HepG2 (cell line): ENCODE results near the gene OR6S1. TPM values are rescaled to one million over a fixed set of nuclear protein-coding genes. Genes with fewer than 3 reads are reported as not detected.

Source experiments
- ATAC-seq: fragments of 200-7000 bp; cut with Tn5 transposase; 3 replicates; pipeline ENCODE4 v1.9.1; 2020; ENCODE audit warnings: mild to moderate bottlenecking, moderate library complexity
- BruUV-seq: library from RNA; stranded (reverse); fragments of 400-500 nt; replicated peaks from 2 replicates; lab custom pipeline; 2021; lab: Mats Ljungman, UMichigan
- CTCF ChIA-PET: fragments of 300-600 bp; formaldehyde crosslinking; extraction: SDS; loops from one replicate; lab custom pipeline; 2021; ENCODE audit warnings: low total read pairs, inconsistent platforms, low intra/inter-chr PET ratio; lab: Yijun Ruan, JAX
- POLR2A ChIA-PET: fragments of 350-600 bp; sonication (Branson Sonifier 250); formaldehyde crosslinking; loops from one replicate; lab custom pipeline; 2020; ENCODE audit warnings: antibody characterized with exemption, inconsistent platforms; lab: Yijun Ruan, JAX
- DNase-seq: peaks from one replicate; pipeline ENCODE4 v3.0.0-alpha.2; 2015; ENCODE audit warnings: low spot score
- FAIRE-seq: peaks from 3 replicates; lab custom pipeline; 2011; peaks lifted over from hg19 to GRCh38; lab: Jason Lieb, UNC
- H2AFZ ChIP-seq: one replicate; pipeline ENCODE4 v1.6.1; 2011; ENCODE audit warnings: low read length, inconsistent platforms
- H3K27ac ChIP-seq: fragments of 300-600 bp; 3 replicates; pipeline ENCODE4 v1.8.0; 2011; ENCODE audit warnings: mixed run types, mild to moderate bottlenecking, mixed read lengths, low read length, inconsistent platforms; ENCODE audit not compliant: insufficient read depth; ENCODE audit errors: extremely low read length
- H3K27me3 ChIP-seq, 2 experiments: fragments of 200-600 bp in 1 of 2; 2 replicates in 1 of 2; 3 replicates in 1 of 2; pipeline versions ENCODE4 v1.6.0 to v1.8.0; 2011; ENCODE audit warnings: low read length in 2 of 2, mild to moderate bottlenecking in 2 of 2, moderate library complexity in 2 of 2, inconsistent platforms in 1 of 2; ENCODE audit not compliant: insufficient read depth in 2 of 2, control insufficient read depth in 1 of 2
- H3K36me3 ChIP-seq, 2 experiments: fragments of 200-600 bp in 1 of 2; replicated peaks in 1 of 2; 2 replicates in 1 of 2; 3 replicates in 1 of 2; pipeline versions ENCODE4 v1.5.1 to v1.8.0; 2011; ENCODE audit warnings: low read length in 2 of 2, inconsistent platforms in 1 of 2; ENCODE audit not compliant: insufficient read depth in 2 of 2, control insufficient read depth in 1 of 2
- H3K4me1 ChIP-seq: 2 replicates; pipeline ENCODE4 v1.5.1; 2012; ENCODE audit warnings: low read length, inconsistent platforms; ENCODE audit not compliant: insufficient read depth
- H3K4me2 ChIP-seq: 2 replicates; pipeline ENCODE4 v1.6.0; 2011; ENCODE audit warnings: low read depth, low read length, inconsistent platforms
- H3K4me3 ChIP-seq, 3 experiments: fragments of 200-600 bp in 1 of 3; sonication (generic), shearing (Covaris generic) in 1 of 3; replicated peaks in 1 of 3; 2 replicates each; pipeline ENCODE4 v1.5.1; 2011 to 2016; ENCODE audit warnings: low read length in 3 of 3, inconsistent platforms in 2 of 3, low read depth in 2 of 3, mild to moderate bottlenecking in 2 of 3, control low read depth in 1 of 3, mixed read lengths in 1 of 3; ENCODE audit not compliant: insufficient read depth in 1 of 3
- H3K79me2 ChIP-seq: one replicate; pipeline ENCODE4 v1.6.1; 2011; ENCODE audit warnings: low read length, inconsistent platforms; ENCODE audit not compliant: insufficient read depth
- H3K9ac ChIP-seq: 2 replicates; pipeline ENCODE4 v1.6.0; 2011; ENCODE audit warnings: mild to moderate bottlenecking, low read depth, low read length, inconsistent platforms; ENCODE audit not compliant: insufficient read depth
- H3K9me3 ChIP-seq: 2 replicates; pipeline ENCODE4 v1.5.1; 2012; ENCODE audit warnings: mild to moderate bottlenecking, low read length
- H4K20me1 ChIP-seq: 2 replicates; pipeline ENCODE4 v1.6.0; 2011; ENCODE audit warnings: inconsistent platforms, mild to moderate bottlenecking, low read length, moderate library complexity; ENCODE audit not compliant: insufficient read depth
- CAMTA2 ChIP-seq: sonication (generic); formaldehyde crosslinking; IDR thresholded peaks from 2 replicates; pipeline ENCODE4 v1.4.0; 2020; ENCODE audit warnings: mild to moderate bottlenecking, missing genetic modification reagents, borderline replicate concordance
- GABPB1 ChIP-seq: IDR thresholded peaks from 2 replicates; pipeline ENCODE4 v1.6.1; 2016; ENCODE audit warnings: mild to moderate bottlenecking, missing genetic modification reagents, moderate library complexity, missing compliant biosample characterization
- HOXA3 ChIP-seq: sonication (generic); formaldehyde crosslinking; IDR thresholded peaks from 2 replicates; pipeline ENCODE4 v1.5.0; 2020; ENCODE audit warnings: missing genetic modification reagents
- KAT8 ChIP-seq: IDR thresholded peaks from 2 replicates; pipeline ENCODE4 v1.6.1; 2016; ENCODE audit warnings: missing genetic modification reagents, missing compliant biosample characterization
- KDM4B ChIP-seq: sonication (generic); formaldehyde crosslinking; IDR thresholded peaks from 2 replicates; pipeline ENCODE4 v1.4.0; 2020; ENCODE audit warnings: missing genetic modification reagents
- MIER2 ChIP-seq: IDR thresholded peaks from 2 replicates; pipeline ENCODE4 v1.6.1; 2016; ENCODE audit warnings: missing biosample characterization, missing genetic modification reagents
- MLLT10 ChIP-seq: sonication (generic); formaldehyde crosslinking; IDR thresholded peaks from 2 replicates; pipeline ENCODE4 v1.4.0; 2020; ENCODE audit warnings: missing genetic modification reagents
- NFRKB ChIP-seq: fragments of 450-650 bp; IDR thresholded peaks from 2 replicates; pipeline ENCODE4 v1.6.1; 2017
- THAP11 ChIP-seq: IDR thresholded peaks from 2 replicates; pipeline ENCODE4 v1.6.1; 2016; ENCODE audit warnings: missing biosample characterization, missing genetic modification reagents
- ZNF530 ChIP-seq: sonication (generic); formaldehyde crosslinking; IDR thresholded peaks from 2 replicates; pipeline ENCODE4 v1.5.0; 2020; ENCODE audit warnings: low read depth, mild to moderate bottlenecking, missing genetic modification reagents
- ZNF709 ChIP-seq: sonication (generic); formaldehyde crosslinking; IDR thresholded peaks from 2 replicates; pipeline ENCODE4 v1.5.0; 2020; ENCODE audit warnings: mild to moderate bottlenecking, missing genetic modification reagents
- WGBS: methylation state at CpG from one replicate; pipeline ENCODE4 v1.1.6; 2017; ENCODE audit warnings: low lambda C conversion rate; 5-methylcytosine and 5-hydroxymethylcytosine counted together
- in situ Hi-C: cut with HindIII; loops from 2 replicates; pipeline ENCODE4 v1.10.0; 2017; ENCODE audit warnings: low pct_unique_long_range_greater_than_20kb; ENCODE audit not compliant: extremely low pct_ligation_motif_present
- intact Hi-C: fragments of 100-400 bp; cut with micrococcal nuclease; formaldehyde crosslinking; loops from one replicate; pipeline ENCODE4 v1.10.0; 2022; ENCODE audit not compliant: unreplicated experiment
- polyA plus RNA-seq, 8 experiments: library from polyadenylated mRNA; depleted of rRNA in 3 of 8; stranded (reverse) in 7 of 8; unstranded in 1 of 8; fragments of >200 nt; fragmentation: Illumina TruSeq in 4 of 8; extraction: Trizol in 4 of 8; gene quantifications; 2 replicates each; pipeline versions ENCODE4 v1.2.1 to v1.2.3, GENCODE V29; 2011 to 2016; ENCODE audit warnings: low read depth in 4 of 8, missing spikeins in 1 of 8, mixed read lengths in 1 of 8; ENCODE audit not compliant: insufficient read depth in 1 of 8
- total RNA-seq, 5 experiments: library from RNA; depleted of rRNA; stranded (reverse); fragments of >200 nt; fragmentation: Illumina TruSeq; extraction: Trizol; gene quantifications; 2 replicates each; pipeline ENCODE4 v1.2.3, GENCODE V29; 2016; ENCODE audit warnings: low read depth in 1 of 5
- TF ChIP-seq, protein P1 (sequence below), 2 experiments: IDR thresholded peaks; 2 replicates each; pipeline ENCODE4 v1.6.1; 2011 to 2012; ENCODE audit warnings: low read length in 2 of 2, borderline replicate concordance in 1 of 2, low read depth in 1 of 2, mild to moderate bottlenecking in 1 of 2, moderate library complexity in 1 of 2
- TF ChIP-seq, protein P2 (sequence below): IDR thresholded peaks from 2 replicates; pipeline ENCODE4 v1.6.1; 2016; ENCODE audit warnings: missing genetic modification reagents, missing compliant biosample characterization
- TF ChIP-seq, protein P3 (sequence below): sonication (generic); formaldehyde crosslinking; IDR thresholded peaks from 2 replicates; pipeline ENCODE4 v1.5.0; 2020; ENCODE audit warnings: missing genetic modification reagents

Gene OR6S1
- total and polyA plus RNA-seq, 2 of the 13 experiments (the other 11 are each of a cell fraction or from before 2014, with no cell fraction given) = 0.09 TPM; not detected in 1

DNA sequence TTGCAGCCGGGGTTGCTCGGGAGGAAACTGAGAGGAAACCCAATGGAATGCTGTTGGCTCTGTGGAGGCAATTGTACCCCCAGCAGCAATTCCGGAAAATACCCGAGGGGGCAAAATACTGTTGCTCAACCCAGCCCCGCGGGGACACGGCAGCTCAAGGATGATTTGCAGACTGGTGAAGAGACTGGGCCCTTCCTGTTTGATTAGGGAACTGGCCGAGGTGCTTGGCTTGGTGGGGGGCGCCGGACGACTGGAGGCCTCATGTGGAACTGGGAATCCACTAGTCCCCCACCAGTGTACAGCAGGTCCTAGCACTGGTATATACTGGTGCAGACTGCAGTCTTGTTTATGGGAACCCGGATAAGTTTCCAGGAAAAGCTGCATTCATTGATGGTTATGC, 40.0 kb downstream of the OR6S1 start:
- POLR2A ChIA-PET = no interaction called here
- DNase-seq (no peak), FAIRE-seq (no peak), ATAC-seq (no peak)
- peak overlapping the region; percentile 59 for H3K4me2 ChIP-seq
- no peak overlapping the region for H3K27ac ChIP-seq
- no peaks in the 10 kb centered on the region for H4K20me1 ChIP-seq
- TF ChIP-seq MIER2 (0 out of 2 replicates have a peak, but pooled peaks have one; percentile 35), CAMTA2 (CRISPR knock-in tag) (no peak)
- TF ChIP-seq, protein P1, sequence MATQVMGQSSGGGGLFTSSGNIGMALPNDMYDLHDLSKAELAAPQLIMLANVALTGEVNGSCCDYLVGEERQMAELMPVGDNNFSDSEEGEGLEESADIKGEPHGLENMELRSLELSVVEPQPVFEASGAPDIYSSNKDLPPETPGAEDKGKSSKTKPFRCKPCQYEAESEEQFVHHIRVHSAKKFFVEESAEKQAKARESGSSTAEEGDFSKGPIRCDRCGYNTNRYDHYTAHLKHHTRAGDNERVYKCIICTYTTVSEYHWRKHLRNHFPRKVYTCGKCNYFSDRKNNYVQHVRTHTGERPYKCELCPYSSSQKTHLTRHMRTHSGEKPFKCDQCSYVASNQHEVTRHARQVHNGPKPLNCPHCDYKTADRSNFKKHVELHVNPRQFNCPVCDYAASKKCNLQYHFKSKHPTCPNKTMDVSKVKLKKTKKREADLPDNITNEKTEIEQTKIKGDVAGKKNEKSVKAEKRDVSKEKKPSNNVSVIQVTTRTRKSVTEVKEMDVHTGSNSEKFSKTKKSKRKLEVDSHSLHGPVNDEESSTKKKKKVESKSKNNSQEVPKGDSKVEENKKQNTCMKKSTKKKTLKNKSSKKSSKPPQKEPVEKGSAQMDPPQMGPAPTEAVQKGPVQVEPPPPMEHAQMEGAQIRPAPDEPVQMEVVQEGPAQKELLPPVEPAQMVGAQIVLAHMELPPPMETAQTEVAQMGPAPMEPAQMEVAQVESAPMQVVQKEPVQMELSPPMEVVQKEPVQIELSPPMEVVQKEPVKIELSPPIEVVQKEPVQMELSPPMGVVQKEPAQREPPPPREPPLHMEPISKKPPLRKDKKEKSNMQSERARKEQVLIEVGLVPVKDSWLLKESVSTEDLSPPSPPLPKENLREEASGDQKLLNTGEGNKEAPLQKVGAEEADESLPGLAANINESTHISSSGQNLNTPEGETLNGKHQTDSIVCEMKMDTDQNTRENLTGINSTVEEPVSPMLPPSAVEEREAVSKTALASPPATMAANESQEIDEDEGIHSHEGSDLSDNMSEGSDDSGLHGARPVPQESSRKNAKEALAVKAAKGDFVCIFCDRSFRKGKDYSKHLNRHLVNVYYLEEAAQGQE (IDR thresholded peaks at IDR 0.05; ENCODE audit: borderline replicate concordance in 1 of 2, low read depth in 1 of 2, low read length in 2 of 2) = peak in 1 of 2 experiments; percentile 71; a peak in 3 of 4 replicates
- H3K36me3 ChIP-seq = no peaks in the 10 kb centered on the region
- H3K9ac ChIP-seq = no peak overlapping the region
- peaks cover 0 to 3% of the 10 kb centered on the region in 2 experiments; a peak in 2 of 5 replicates for H3K27me3 ChIP-seq
- H3K79me2 ChIP-seq = no peaks in the 10 kb centered on the region
- WGBS = 20% methylated on average over 8 of the region's 12 CpGs
- CTCF ChIA-PET = no interaction called here
- intact Hi-C loops (no loop called here), in situ Hi-C loops (loop anchor here (25.0 kb wide), 1 partner anchor 139 kb away; the partner anchor contains the start of genes APEX1, OSGEP, PIP4P1 and PNP)
- no peaks in the 10 kb centered on the region for H3K9me3 ChIP-seq
- no TSS peak for BruUV-seq
- peaks cover 14% of the 10 kb centered on the region for H3K4me1 ChIP-seq
- H3K4me3 ChIP-seq = peak overlapping the region in 1 of 3 experiments; percentile 26; a peak in 1 of 6 replicates
- H2AFZ ChIP-seq = no peak overlapping the region

DNA sequence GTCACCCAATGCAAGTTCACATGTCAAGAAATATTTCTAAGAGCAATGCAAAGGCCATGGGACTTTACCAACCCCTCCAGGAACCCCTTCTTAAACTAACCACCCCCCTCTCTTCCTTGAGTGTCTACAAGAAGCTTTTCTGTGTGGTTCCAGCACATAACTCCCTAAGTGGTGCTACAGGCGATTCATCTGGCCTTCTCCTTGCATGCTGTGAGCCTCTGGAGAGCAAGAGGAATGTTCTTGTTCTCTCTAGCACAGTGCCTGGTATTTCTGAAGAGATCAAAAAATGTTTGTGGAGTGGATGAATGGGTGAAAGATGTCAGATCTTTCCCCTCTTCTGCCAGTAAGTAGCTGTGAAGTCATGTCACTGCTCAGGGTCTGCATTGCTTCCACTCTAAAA, 44.4 kb downstream of the OR6S1 start:
- Histone ChIP-seq H3K9me3 (no peaks in the 10 kb centered on the region), H4K20me1 (no peaks in the 10 kb centered on the region), H3K9ac (no peak overlapping the region), H3K4me1 (0 out of 2 replicates have a peak, but pooled peaks cover 5% of the 10 kb centered on the region), H3K79me2 (no peaks in the 10 kb centered on the region), H2AFZ (no peak overlapping the region), H3K27me3 (peaks cover 0 to 3% of the 10 kb centered on the region in 2 experiments; a peak in 2 of 5 replicates), H3K4me2 (no peak overlapping the region), H3K27ac (no peak overlapping the region), H3K4me3 (no peak overlapping the region), H3K36me3 (no peaks in the 10 kb centered on the region)
- ATAC-seq (no peak), FAIRE-seq (no peak), DNase-seq (no peak)
- no TSS peak for BruUV-seq
- intact Hi-C loops = no loop called here
- CTCF ChIA-PET = no interaction called here
- in situ Hi-C loops = no loop called here
- WGBS = 5% methylated on average over 1 of the region's 1 CpG
- POLR2A ChIA-PET = no interaction called here
- TF ChIP-seq, protein P2, sequence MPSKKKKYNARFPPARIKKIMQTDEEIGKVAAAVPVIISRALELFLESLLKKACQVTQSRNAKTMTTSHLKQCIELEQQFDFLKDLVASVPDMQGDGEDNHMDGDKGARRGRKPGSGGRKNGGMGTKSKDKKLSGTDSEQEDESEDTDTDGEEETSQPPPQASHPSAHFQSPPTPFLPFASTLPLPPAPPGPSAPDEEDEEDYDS (CRISPR knock-in tag) = no peak
- no peak for TF ChIP-seq CAMTA2 (CRISPR knock-in tag)
- TF ChIP-seq NFRKB = no peak
- TF ChIP-seq, protein P3, sequence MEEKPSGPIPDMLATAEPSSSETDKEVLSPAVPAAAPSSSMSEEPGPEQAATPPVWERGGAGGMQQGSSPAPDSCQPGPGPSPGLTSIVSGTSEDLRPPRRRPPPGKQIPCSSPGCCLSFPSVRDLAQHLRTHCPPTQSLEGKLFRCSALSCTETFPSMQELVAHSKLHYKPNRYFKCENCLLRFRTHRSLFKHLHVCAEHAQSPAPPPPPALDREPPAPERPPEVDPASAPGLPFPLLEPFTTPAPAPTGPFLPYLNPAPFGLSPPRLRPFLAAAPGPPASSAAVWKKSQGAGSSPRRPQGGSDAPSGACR (CRISPR knock-in tag) = no peak
- no peak for TF ChIP-seq THAP11 (CRISPR knock-in tag)
- no peak for TF ChIP-seq ZNF530 (CRISPR knock-in tag)
- no peak for TF ChIP-seq KDM4B (CRISPR knock-in tag)
- TF ChIP-seq HOXA3 (CRISPR knock-in tag) = no peak
- no peak for TF ChIP-seq ZNF709 (CRISPR knock-in tag)
- no peak for TF ChIP-seq KAT8 (CRISPR knock-in tag)
- TF ChIP-seq GABPB1 = no peak
- no peak for TF ChIP-seq MLLT10 (CRISPR knock-in tag)
